Gastrocnemius medialis (tissue), 4 donors: ENCODE results near the gene SLC12A9.

ENCODE experiments used
- CTCF ChIP-seq, 5 experiments: fragments of 450-650 bp in 3 of 5; fragments of 200-600 bp in 2 of 5; sonication (generic) in 2 of 5; IDR thresholded peaks in 4 of 5; conservative IDR thresholded peaks in 1 of 5; 1 replicate in 4 of 5; 2 replicates in 1 of 5; pipeline ENCODE4 v1.5.1; 2016 to 2019; ENCODE audit warnings: antibody characterized with exemption in 5 of 5, mild to moderate bottlenecking in 3 of 5, moderate library complexity in 3 of 5
- POLR2A ChIP-seq, 2 donors: fragments of 450-650 bp; IDR thresholded peaks; one replicate each; pipeline ENCODE4 v1.6.1; 2017; ENCODE audit warnings: antibody characterized with exemption in 2 of 2, mild to moderate bottlenecking in 2 of 2, moderate library complexity in 2 of 2

DNA sequence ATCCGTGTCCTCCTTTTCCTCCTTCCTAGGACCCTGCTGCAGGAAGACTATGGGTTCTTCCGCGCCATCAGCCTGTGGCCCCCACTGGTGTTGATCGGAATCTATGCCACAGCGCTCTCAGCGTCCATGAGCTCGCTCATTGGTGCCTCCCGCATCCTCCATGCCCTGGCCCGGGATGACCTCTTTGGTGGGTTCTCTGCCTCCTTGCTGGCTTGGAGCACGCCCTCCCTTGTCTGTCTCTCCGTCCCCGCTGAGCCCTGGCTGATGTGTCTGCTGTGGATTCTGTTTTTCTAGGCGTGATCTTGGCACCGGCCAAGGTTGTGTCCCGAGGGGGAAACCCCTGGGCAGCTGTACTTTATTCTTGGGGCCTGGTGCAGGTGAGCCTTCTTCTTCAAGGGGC, 7.3 kb downstream of the SLC12A9 start:
- TF ChIP-seq CTCF (IDR thresholded peaks at IDR 0.05 in 4 of 5, conservative IDR thresholded peaks at IDR 0.05 in 1 of 5) (no peak), POLR2A (IDR thresholded peaks at IDR 0.05) (no peak)
